K562 (cell line): ENCODE data around the gene STK11. TPM values are rescaled to one million over a fixed set of nuclear protein-coding genes. Genes with fewer than 3 reads are reported as not detected.

Source experiments
- ETS1 ChIP-seq: conservative IDR thresholded peaks from 2 replicates; pipeline ENCODE4 v1.6.1; 2011; ENCODE audit warnings: low read depth, mild to moderate bottlenecking, low read length; ENCODE audit not compliant: control insufficient read depth
- IFI16 ChIP-seq: fragments of 250-450 bp; sonication (Bioruptor Pico); IDR thresholded peaks from 2 replicates; pipeline ENCODE4 v2.1.2; 2022; ENCODE audit warnings: mild to moderate bottlenecking, inconsistent platforms
- KDM4B ChIP-seq, 2 experiments: fragments of 450-650 bp in 1 of 2; sonication (generic) in 1 of 2; IDR thresholded peaks; 2 replicates each; pipeline ENCODE4 v1.6.1; 2016 to 2017; ENCODE audit warnings: borderline replicate concordance in 2 of 2, antibody characterized with exemption in 1 of 2, low read depth in 1 of 2, mild to moderate bottlenecking in 1 of 2
- KDM5B ChIP-seq: fragments of 200-600 bp; sonication (generic); IDR thresholded peaks from 2 replicates; pipeline ENCODE4 v1.6.1; 2012; ENCODE audit warnings: low read depth, mild to moderate bottlenecking, moderate library complexity, low read length, control low read depth, inconsistent platforms; ENCODE audit not compliant: insufficient replicate concordance
- KLF10 ChIP-seq: fragments of 250-450 bp; sonication (Bioruptor Pico); IDR thresholded peaks from 2 replicates; pipeline ENCODE4 v1.6.1; 2021; ENCODE audit warnings: matching md5 sums
- NRF1 ChIP-seq, 2 experiments: fragments of 450-650 bp; IDR thresholded peaks in 1 of 2; conservative IDR thresholded peaks in 1 of 2; 2 replicates each; pipeline ENCODE4 v1.6.1; 2014; ENCODE audit warnings: mild to moderate bottlenecking in 2 of 2
- RBM25 ChIP-seq: fragments of 200-400 bp; formaldehyde crosslinking; IDR thresholded peaks from 2 replicates; pipeline ENCODE4 v1.6.1; 2018; ENCODE audit warnings: low read length, low read depth, moderate library complexity; ENCODE audit not compliant: severe bottlenecking
- ZNF146 ChIP-seq: IDR thresholded peaks from one replicate; pipeline ENCODE4 v1.6.1; 2018; ENCODE audit warnings: missing compliant biosample characterization; ENCODE audit not compliant: unreplicated experiment
- ZNF444 ChIP-seq: fragments of 250-450 bp; sonication (Bioruptor Pico); IDR thresholded peaks from 2 replicates; pipeline ENCODE4 v1.4.0; 2020; ENCODE audit warnings: mild to moderate bottlenecking, moderate library complexity
- ZNF609 ChIP-seq: sonication (generic); formaldehyde crosslinking; IDR thresholded peaks from 2 replicates; pipeline ENCODE4 v1.8.1; 2023; ENCODE audit warnings: missing genetic modification reagents, mild to moderate bottlenecking, borderline replicate concordance
- ZSCAN32 ChIP-seq: fragments of 450-650 bp; formaldehyde crosslinking; IDR thresholded peaks from 2 replicates; pipeline ENCODE4 v1.4.0; 2020; ENCODE audit warnings: mild to moderate bottlenecking, moderate library complexity
- polyA plus RNA-seq, 8 experiments: library from polyadenylated mRNA; depleted of rRNA in 4 of 8; stranded (reverse) in 5 of 8; unstranded in 3 of 8; fragments of >200 nt; fragmentation: Nextera tagmentation in 2 of 8; fragmentation: Illumina TruSeq in 1 of 8; extraction: Ambion mirVana in 2 of 8; extraction: Trizol in 1 of 8; gene quantifications; 2 replicates each; pipeline versions ENCODE4 v1.2.1 to v1.2.3, GENCODE V29; 2011 to 2014; ENCODE audit warnings: inconsistent platforms in 1 of 8, missing spikeins in 1 of 8
- total RNA-seq, 7 experiments: library from RNA; depleted of rRNA in 6 of 7; stranded (reverse); fragments of >200 nt in 6 of 7; fragmentation: Illumina TruSeq in 2 of 7; extraction: Trizol in 2 of 7; gene quantifications; 2 replicates each; pipeline versions ENCODE4 v1.2.1 to v1.2.3, GENCODE V29; 2011 to 2021; ENCODE audit warnings: low replicate concordance in 1 of 7

STK11 gene
- total and polyA plus RNA-seq, 9 of the 15 experiments (the other 6 are each of a cell fraction or from before 2014, with no cell fraction given) = 0.15 to 96.5 (median 31.7) TPM

- TF ChIP-seq ZSCAN32 (CRISPR knock-in tag) = peak; percentile 64; the same call in 1 of the 2 replicates
- no peak for TF ChIP-seq ETS1
- TF ChIP-seq ZNF444 (CRISPR knock-in tag) = no peak
- no peak for TF ChIP-seq ZNF609 (CRISPR knock-in tag)
- peak; percentile 94 to 95 for TF ChIP-seq NRF1 (conservative IDR thresholded peaks at IDR 0.05 in 1 of 2, IDR thresholded peaks at IDR 0.05 in 1 of 2)
- no peak for TF ChIP-seq KLF10 (CRISPR knock-in tag)
- TF ChIP-seq KDM4B (IDR thresholded peaks at IDR 0.05; ENCODE audit: borderline replicate concordance in 2 of 2, low read depth in 1 of 2) = no peak
- no peak for TF ChIP-seq RBM25
- TF ChIP-seq IFI16 (CRISPR knock-in tag) = no peak
- TF ChIP-seq ZNF146 (CRISPR knock-in tag) = no peak
- peak; percentile 63 for TF ChIP-seq KDM5B
Measured at GRCh38 chr19:1239796-1240737, 34.5 kb downstream of the STK11 start (continued).
